Ishikawa (cell line): Measurements from ENCODE around the gene MYO5A.

Experiments
- CREB1 ChIP-seq: IDR thresholded peaks from 2 replicates; pipeline ENCODE4 v1.6.1; 2012; ENCODE audit warnings: low read depth
- EGR1 ChIP-seq: IDR thresholded peaks from 2 replicates; pipeline ENCODE4 v1.6.1; 2012
- EP300 ChIP-seq: IDR thresholded peaks from 2 replicates; pipeline ENCODE4 v1.6.1; 2012; ENCODE audit warnings: borderline replicate concordance
- FOXM1 ChIP-seq: IDR thresholded peaks from 2 replicates; pipeline ENCODE4 v1.6.1; 2012; ENCODE audit warnings: low read depth, borderline replicate concordance
- MAX ChIP-seq: IDR thresholded peaks from 2 replicates; pipeline ENCODE4 v1.6.1; 2012
- NFIC ChIP-seq: IDR thresholded peaks from 2 replicates; pipeline ENCODE4 v1.6.1; 2012
- RAD21 ChIP-seq: IDR thresholded peaks from 2 replicates; pipeline ENCODE4 v1.6.1; 2012; ENCODE audit warnings: low read depth
- TAF1 ChIP-seq: IDR thresholded peaks from 2 replicates; pipeline ENCODE4 v1.6.1; 2012; ENCODE audit warnings: low read depth, mild to moderate bottlenecking

DNA sequence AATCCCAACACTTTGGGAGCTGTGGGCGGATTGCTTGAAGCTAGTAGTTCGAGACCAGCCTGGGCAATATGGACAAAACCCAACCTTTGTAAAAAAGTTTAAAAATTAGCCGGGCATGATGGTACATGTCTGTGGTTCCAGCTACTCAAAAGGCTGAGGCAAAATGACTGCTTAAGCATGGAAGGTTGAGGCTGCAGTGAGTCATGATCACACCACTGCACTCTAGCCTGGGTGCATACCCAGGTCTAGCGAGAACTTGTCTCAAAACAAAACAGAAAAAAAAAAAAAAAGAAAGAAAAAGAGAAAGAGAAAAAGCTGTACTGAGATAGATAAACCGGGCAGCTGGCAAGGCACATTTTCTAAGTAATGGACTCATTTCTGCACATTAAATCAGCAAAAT is 29.5 kb upstream of the MYO5A start:
- no peak for TF ChIP-seq EP300
- no peak for TF ChIP-seq FOXM1
- TF ChIP-seq EGR1 = no peak
- TF ChIP-seq CREB1 = no peak
- TF ChIP-seq RAD21 = no peak
- TF ChIP-seq MAX = no peak
- TF ChIP-seq NFIC = no peak
- TF ChIP-seq TAF1 = no peak
